Adrenal gland (tissue), 5 donors: ENCODE measurements around the gene RNF144B.

ENCODE experiments used
- CTCF ChIP-seq, 6 experiments: fragments of 450-650 bp in 4 of 6; fragments of 200-600 bp in 2 of 6; sonication (generic) in 1 of 6; IDR thresholded peaks; 1 replicate in 5 of 6; 2 replicates in 1 of 6; pipeline versions ENCODE4 v1.5.1 to v1.8.0; 2016 to 2021; ENCODE audit warnings: antibody characterized with exemption in 6 of 6, mild to moderate bottlenecking in 2 of 6, moderate library complexity in 1 of 6
- POLR2A ChIP-seq, 2 donors: fragments of 450-650 bp; IDR thresholded peaks; one replicate each; pipeline ENCODE4 v1.6.1; 2017; ENCODE audit warnings: antibody characterized with exemption in 2 of 2, mild to moderate bottlenecking in 2 of 2, moderate library complexity in 1 of 2
- donor health status: DM: no; HTN: no; CAD: no.

- TF ChIP-seq POLR2A (IDR thresholded peaks at IDR 0.05) = no peak
- TF ChIP-seq CTCF (IDR thresholded peaks at IDR 0.05) = no peak
Measured at GRCh38 chr6:18405477-18406293, 18.5 kb downstream of the RNF144B start.
